GM12878 (cell line): ENCODE results near the gene IGF2BP1. TPM values are rescaled to one million over a fixed set of nuclear protein-coding genes. Genes with fewer than 3 reads are reported as not detected.

ENCODE experiments used
- ATAC-seq: fragments of 200-7000 bp; cut with Tn5 transposase; 3 replicates; pipeline ENCODE4 v1.9.1; 2020; ENCODE audit warnings: mild to moderate bottlenecking, moderate library complexity
- BruUV-seq: library from RNA; stranded (reverse); fragments of 400-500 nt; replicated peaks from 2 replicates; lab custom pipeline; 2021; lab: Mats Ljungman, UMichigan
- CTCF ChIA-PET: fragments of 300-600 bp; sonication (Branson Sonifier 250); formaldehyde crosslinking; extraction: SDS; loops from one replicate; lab custom pipeline; 2021; ENCODE audit warnings: inconsistent platforms; lab: Yijun Ruan, JAX
- POLR2A ChIA-PET: fragments of 350-600 bp; formaldehyde crosslinking; extraction: SDS; loops from one replicate; lab custom pipeline; 2021; ENCODE audit warnings: inconsistent platforms; lab: Charles Lee
- RAD21 ChIA-PET: fragments of 300-600 bp; sonication (Branson Sonifier 250); formaldehyde crosslinking; loops from one replicate; lab custom pipeline; 2023; ENCODE audit warnings: antibody characterized with exemption; ENCODE audit not compliant: unreplicated experiment; lab: Charles Lee
- SMC1A ChIA-PET: fragments of 300-600 bp; sonication (Branson Sonifier 250); formaldehyde crosslinking; loops from one replicate; lab custom pipeline; 2023; ENCODE audit not compliant: unreplicated experiment, uncharacterized antibody; lab: Charles Lee
- DNase-seq: peaks from one replicate; pipeline ENCODE4 v3.0.0-alpha.2; 2011; ENCODE audit warnings: low read depth, low spot score
- FAIRE-seq: peaks from 3 replicates; lab custom pipeline; 2011; peaks lifted over from hg19 to GRCh38; lab: Jason Lieb, UNC
- H2AFZ ChIP-seq: 2 replicates; pipeline ENCODE4 v1.6.0; 2011; ENCODE audit warnings: low read depth, low read length, control low read depth; ENCODE audit not compliant: control insufficient read depth
- H3K27ac ChIP-seq: 2 replicates; pipeline ENCODE4 v1.5.1; 2011; ENCODE audit warnings: control low read depth; ENCODE audit not compliant: control insufficient read depth, insufficient read depth
- H3K27me3 ChIP-seq, 2 experiments: replicated peaks in 1 of 2; 2 replicates each; pipeline versions ENCODE4 v1.6.0 to v1.6.1; 2011; ENCODE audit warnings: low read length in 1 of 2; ENCODE audit not compliant: control insufficient read depth in 2 of 2, insufficient read depth in 2 of 2
- H3K36me3 ChIP-seq, 2 experiments: 2 replicates each; pipeline ENCODE4 v1.5.1; 2011; ENCODE audit warnings: low read length in 1 of 2; ENCODE audit not compliant: control insufficient read depth in 2 of 2, insufficient read depth in 2 of 2
- H3K4me1 ChIP-seq: 2 replicates; pipeline ENCODE4 v1.6.1; 2011; ENCODE audit warnings: mild to moderate bottlenecking, low read length, moderate library complexity, mixed read lengths; ENCODE audit not compliant: control insufficient read depth, insufficient read depth
- H3K4me2 ChIP-seq: 2 replicates; pipeline ENCODE4 v1.6.0; 2011; ENCODE audit warnings: control low read depth; ENCODE audit not compliant: control insufficient read depth, insufficient read depth
- H3K4me3 ChIP-seq: fragments of 200-600 bp; sonication (generic); 2 replicates; pipeline ENCODE4 v1.5.1; 2016
- H3K79me2 ChIP-seq: 2 replicates; pipeline ENCODE4 v1.6.0; 2011; ENCODE audit warnings: low read length; ENCODE audit not compliant: control insufficient read depth, insufficient read depth
- H3K9ac ChIP-seq: 2 replicates; pipeline ENCODE4 v1.8.0; 2011; ENCODE audit warnings: low read length, control low read depth, mixed read lengths; ENCODE audit not compliant: control insufficient read depth, insufficient read depth
- H3K9me3 ChIP-seq: replicated peaks from 3 replicates; pipeline ENCODE4 v1.5.1; 2011; ENCODE audit warnings: mild to moderate bottlenecking, low read length; ENCODE audit not compliant: control insufficient read depth, insufficient read depth
- H4K20me1 ChIP-seq: 2 replicates; pipeline ENCODE4 v1.6.0; 2011; ENCODE audit not compliant: control insufficient read depth, insufficient read depth
- CREB1 ChIP-seq: IDR thresholded peaks from 2 replicates; pipeline ENCODE4 v1.6.1; 2012; ENCODE audit warnings: low read depth, mild to moderate bottlenecking, inconsistent platforms
- CTCF ChIP-seq, 3 experiments: IDR thresholded peaks in 2 of 3; conservative IDR thresholded peaks in 1 of 3; 2 replicates each; pipeline ENCODE4 v1.5.1; 2011; ENCODE audit warnings: low read depth in 3 of 3, low read length in 3 of 3, mild to moderate bottlenecking in 3 of 3, control low read depth in 2 of 3, moderate library complexity in 2 of 3, inconsistent platforms in 1 of 3, mixed read lengths in 1 of 3; ENCODE audit not compliant: control insufficient read depth in 2 of 3, insufficient read depth in 1 of 3; ENCODE audit errors: extremely low read depth in 1 of 3
- FOS ChIP-seq: IDR thresholded peaks from 3 replicates; pipeline ENCODE4 v1.6.1; 2011; ENCODE audit warnings: borderline replicate concordance; ENCODE audit not compliant: insufficient read length; ENCODE audit errors: extremely low read depth
- KDM1A ChIP-seq: fragments of 200-600 bp; sonication (generic); IDR thresholded peaks from 2 replicates; pipeline ENCODE4 v1.6.1; 2016; ENCODE audit warnings: borderline replicate concordance
- MLLT1 ChIP-seq: fragments of 450-650 bp; IDR thresholded peaks from 2 replicates; pipeline ENCODE4 v1.6.1; 2016; ENCODE audit warnings: mild to moderate bottlenecking
- MYB ChIP-seq: fragments of 150-350 bp; IDR thresholded peaks from 2 replicates; pipeline ENCODE4 v1.6.1; 2014; ENCODE audit warnings: mild to moderate bottlenecking, low read depth, low read length, borderline replicate concordance
- POLR2AphosphoS5 ChIP-seq: IDR thresholded peaks from 2 replicates; pipeline ENCODE4 v1.6.1; 2011; ENCODE audit warnings: mild to moderate bottlenecking, low read length, inconsistent platforms
- WRNIP1 ChIP-seq: IDR thresholded peaks from 2 replicates; pipeline ENCODE4 v1.6.1; 2011; ENCODE audit warnings: low read depth, low read length, improper control_type of control experiment, borderline replicate concordance
- ZNF384 ChIP-seq: IDR thresholded peaks from 2 replicates; pipeline ENCODE4 v1.6.1; 2012; ENCODE audit warnings: low read depth, mild to moderate bottlenecking, low read length, improper control_type of control experiment, borderline replicate concordance
- ZSCAN29 ChIP-seq: fragments of 450-650 bp; IDR thresholded peaks from 2 replicates; pipeline ENCODE4 v1.6.1; 2017; ENCODE audit warnings: mild to moderate bottlenecking, moderate library complexity
- WGBS: methylation state at CpG from one replicate; pipeline ENCODE4 v1.1.6; 2016; ENCODE audit warnings: low lambda C conversion rate; ENCODE audit not compliant: insufficient replicate concordance, insufficient coverage; ENCODE audit errors: missing lambda C conversion rate; 5-methylcytosine and 5-hydroxymethylcytosine counted together
- in situ Hi-C: fragments of 300-500 bp; cut with MboI; formaldehyde crosslinking; loops from 9 replicates; pipeline ENCODE4 v1.14.3; 2018; ENCODE audit warnings: mixed read lengths
- intact Hi-C: fragments of 100-400 bp; cut with micrococcal nuclease; formaldehyde crosslinking; loops from one replicate; pipeline ENCODE4 v1.14.2; 2022; ENCODE audit not compliant: unreplicated experiment
- polyA plus RNA-seq, 11 experiments: library from polyadenylated mRNA; depleted of rRNA in 4 of 11; unstranded in 6 of 11; stranded (reverse) in 5 of 11; fragments of >200 nt; fragmentation: Nextera tagmentation in 4 of 11; fragmentation: Illumina TruSeq in 1 of 11; extraction: Ambion mirVana in 4 of 11; extraction: Trizol in 1 of 11; gene quantifications; 1 replicate in 1 of 11; 2 replicates in 10 of 11; pipeline versions ENCODE4 v1.2.1 to v1.2.3, GENCODE V29; 2011 to 2016; ENCODE audit warnings: inconsistent platforms in 2 of 11, missing spikeins in 2 of 11, low read depth in 1 of 11
- total RNA-seq, 4 experiments: library from RNA; depleted of rRNA in 3 of 4; stranded (reverse); fragments of >200 nt in 3 of 4; fragmentation: Illumina TruSeq in 1 of 4; extraction: Trizol in 1 of 4; gene quantifications; 2 replicates each; pipeline versions ENCODE4 v1.2.1 to v1.2.3, GENCODE V29; 2013 to 2021

IGF2BP1 gene
- total and polyA plus RNA-seq, 10 of the 15 experiments (the other 5 are each of a cell fraction or from before 2014, with no cell fraction given), result 0.04 to 2.4 (median 0.13) TPM; not detected in 1

- no peak overlapping the region for H2AFZ ChIP-seq
- H3K4me3 ChIP-seq, result no peak overlapping the region
- intact Hi-C loops (no loop called here), in situ Hi-C loops (no loop called here)
- ChIA-PET SMC1A (interaction anchor here (0.6 to 1.0 kb wide), 2 partner anchors 12 to 165 kb away, joined by 3 read pairs; no protein-coding TSS in a partner anchor), POLR2A (no interaction called here), CTCF (interaction anchor here (1.0 to 1.8 kb wide), 3 partner anchors 15 to 372 kb away, joined by 3 to 6 read pairs (median 4); no protein-coding TSS in a partner anchor), RAD21 (no interaction called here)
- no peaks in the 10 kb centered on the region for H3K79me2 ChIP-seq
- H3K27me3 ChIP-seq, result no peaks in the 10 kb centered on the region; a peak in 1 of 4 replicates
- H3K4me2 ChIP-seq, result no peak overlapping the region
- H3K27ac ChIP-seq, result no peak overlapping the region
- FAIRE-seq (no peak), ATAC-seq (no peak), DNase-seq (no peak)
- BruUV-seq, result no TSS peak
- WGBS, result 78% methylated on average over 1 of the region's 1 CpG
- H3K9ac ChIP-seq, result no peak overlapping the region
- no peaks in the 10 kb centered on the region for H3K4me1 ChIP-seq
- H4K20me1 ChIP-seq, result no peaks in the 10 kb centered on the region
- H3K9me3 ChIP-seq, result no peaks in the 10 kb centered on the region
- TF ChIP-seq MYB (no peak), CREB1 (no peak), WRNIP1 (no peak), KDM1A (no peak), CTCF (IDR thresholded peaks at IDR 0.05 in 2 of 3, conservative IDR thresholded peaks at IDR 0.05 in 1 of 3; ENCODE audit: control insufficient read depth in 2 of 3, extremely low read depth in 1 of 3, insufficient read depth in 1 of 3, low read depth in 3 of 3, low read length in 3 of 3) (no peak), MLLT1 (no peak), ZSCAN29 (no peak), FOS (no peak), ZNF384 (no peak), POLR2AphosphoS5 (no peak)
- H3K36me3 ChIP-seq, result no peaks in the 10 kb centered on the region
Measured at GRCh38 chr17:49051269-49051668, 54.1 kb downstream of the IGF2BP1 start.
